GM18502 (cell line): ENCODE data around the gene CHST15.

Source experiments
- ATAC-seq: cut with Tn5 transposase; IDR thresholded peaks from one replicate; pipeline ENCODE4 v1.9.1; 2021; ENCODE audit warnings: mild to moderate bottlenecking; ENCODE audit not compliant: unreplicated experiment, poor library complexity

The CHST15 gene

DNA sequence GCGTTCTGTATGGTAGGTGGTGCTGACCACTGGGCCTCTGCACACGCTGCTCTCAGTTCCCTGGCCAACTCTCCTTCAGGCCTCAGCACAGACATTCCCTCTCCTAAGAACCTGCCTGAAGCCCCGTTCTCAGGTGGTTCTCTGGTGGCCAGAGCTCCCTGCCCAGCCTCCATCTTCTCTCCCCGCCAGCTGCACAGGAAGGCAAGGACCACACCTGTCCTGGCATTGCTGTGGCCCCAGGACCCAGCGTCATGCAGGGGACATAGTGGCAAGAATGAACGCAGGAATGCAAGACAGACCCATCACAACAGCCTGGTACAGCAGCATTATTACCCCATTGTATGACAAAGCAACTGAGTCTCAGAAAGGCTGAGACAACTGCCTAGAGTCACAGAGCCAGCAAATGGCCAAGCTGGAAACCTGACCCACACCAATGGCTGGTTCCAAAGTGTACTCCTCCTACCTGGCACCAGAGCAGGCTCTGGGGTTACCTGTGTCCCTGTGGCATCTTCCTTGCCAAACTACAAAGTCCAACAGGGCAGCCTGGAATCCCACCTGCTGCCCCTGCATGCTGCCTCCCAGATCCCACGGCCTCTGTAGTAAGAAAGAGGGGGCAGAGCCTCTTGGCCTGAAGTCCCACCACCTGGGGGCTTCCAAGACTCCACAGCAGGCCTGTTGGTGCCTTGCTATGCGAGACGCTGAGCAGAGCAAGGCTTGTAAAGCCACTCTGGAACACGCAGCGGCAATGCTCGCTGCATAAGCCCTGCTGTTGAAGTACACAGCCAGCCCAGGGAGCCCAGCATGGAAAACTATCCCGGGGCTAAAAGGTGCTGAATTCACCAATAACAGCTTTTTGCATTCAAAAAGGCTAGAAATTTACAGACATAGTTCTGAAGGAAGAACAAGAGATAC, 73.3 kb downstream of the CHST15 start:
- ATAC-seq, result no peak

DNA sequence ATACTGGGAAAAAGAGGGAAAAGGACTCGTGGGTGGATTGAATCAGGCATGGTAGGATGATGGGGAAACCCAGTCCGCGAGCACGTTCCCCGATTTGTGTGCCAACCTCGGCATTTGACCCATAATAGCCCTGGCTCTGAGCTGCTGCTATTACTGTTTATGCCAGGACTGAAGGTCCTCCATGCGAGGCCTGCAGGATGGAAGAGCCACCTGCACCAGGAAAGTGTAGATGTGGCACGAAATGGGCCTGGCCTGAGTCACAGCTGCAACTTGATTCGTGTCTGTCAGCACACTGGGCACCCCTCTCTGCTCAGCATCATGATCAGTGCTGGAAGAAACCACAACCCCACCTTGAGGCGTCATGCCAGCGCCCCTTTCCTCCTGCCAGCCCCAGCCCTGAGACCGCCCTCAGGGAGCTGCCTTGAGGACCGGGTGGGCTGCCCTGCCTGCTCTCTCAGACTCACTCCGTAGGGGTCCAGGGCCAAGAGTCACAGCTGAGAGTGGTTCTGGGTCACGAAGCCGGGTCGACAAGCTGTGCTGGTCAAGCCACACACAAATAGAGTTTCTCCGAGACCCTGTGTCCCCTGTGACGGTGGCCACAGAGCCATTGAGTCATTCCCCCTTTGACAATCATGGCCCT, 74.4 kb downstream of the CHST15 start:
- no peak for ATAC-seq

DNA sequence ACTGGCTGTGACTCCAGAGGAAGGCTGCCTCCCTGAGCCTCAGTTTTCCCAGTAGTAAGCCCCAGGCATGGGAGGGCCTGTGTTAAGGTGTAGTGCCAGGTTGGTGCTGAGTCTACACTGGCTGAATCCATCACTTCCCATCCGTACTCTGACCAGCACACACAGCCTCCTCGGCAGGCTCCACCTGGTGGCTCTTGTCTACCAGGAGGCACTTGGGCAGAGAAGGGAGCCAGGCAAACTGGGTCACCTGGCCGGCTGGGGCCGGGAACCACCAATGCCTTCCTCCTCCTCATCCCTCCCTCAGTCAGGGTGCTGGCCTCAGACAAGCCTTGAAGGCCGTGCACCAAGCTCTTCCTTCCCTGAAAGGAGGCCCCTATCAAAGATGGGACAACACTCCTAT, 75.7 kb downstream of the CHST15 start:
- no peak for ATAC-seq

DNA sequence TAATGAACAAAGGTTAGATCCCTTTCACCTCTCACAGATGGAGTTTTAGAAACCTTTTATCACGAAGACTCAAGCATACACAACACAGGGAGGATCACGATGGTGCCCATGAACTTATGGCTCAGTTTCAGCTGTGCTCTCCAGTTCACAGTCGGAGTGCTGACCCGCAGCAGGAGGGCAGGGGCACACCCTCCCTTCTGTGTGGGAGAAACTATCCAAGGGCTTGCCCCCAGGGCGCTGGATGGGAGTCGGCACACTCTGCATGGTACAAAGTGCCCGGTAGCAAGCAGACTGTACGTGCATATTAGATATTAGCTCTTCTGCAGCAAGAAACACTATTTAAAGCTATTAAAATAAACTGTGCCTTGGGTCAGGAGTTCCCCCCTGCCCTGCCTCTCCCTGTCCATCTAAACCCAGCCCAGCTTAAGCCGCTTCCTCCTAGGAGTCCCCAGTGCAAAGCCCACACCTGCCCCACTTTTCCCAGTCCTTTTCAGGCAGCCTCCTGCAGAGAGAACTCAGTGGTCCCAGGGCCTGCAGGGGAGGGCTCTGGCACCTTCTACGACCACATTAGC, 76.5 kb downstream of the CHST15 start:
- ATAC-seq, result no peak

DNA sequence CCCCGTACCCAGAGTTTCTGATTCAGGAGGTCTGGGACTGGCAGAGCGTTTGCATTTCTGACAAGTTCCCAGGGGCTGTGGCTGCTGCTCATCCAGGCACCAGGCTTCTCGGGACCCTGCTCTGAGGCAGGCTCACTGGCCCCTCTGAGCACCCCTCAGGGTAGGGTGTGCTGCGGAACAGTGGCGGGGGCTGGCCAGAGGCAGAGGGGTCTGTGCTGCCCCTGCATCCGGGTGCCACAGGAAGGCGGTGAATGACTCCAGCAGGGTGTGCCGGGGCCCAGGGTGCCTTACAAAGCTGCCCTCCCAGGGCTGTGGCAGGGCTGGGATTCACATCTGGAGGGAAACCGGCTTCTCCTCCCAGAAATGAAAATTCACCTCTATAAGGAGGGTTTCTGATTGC, 77.4 kb downstream of the CHST15 start:
- ATAC-seq, result no peak

DNA sequence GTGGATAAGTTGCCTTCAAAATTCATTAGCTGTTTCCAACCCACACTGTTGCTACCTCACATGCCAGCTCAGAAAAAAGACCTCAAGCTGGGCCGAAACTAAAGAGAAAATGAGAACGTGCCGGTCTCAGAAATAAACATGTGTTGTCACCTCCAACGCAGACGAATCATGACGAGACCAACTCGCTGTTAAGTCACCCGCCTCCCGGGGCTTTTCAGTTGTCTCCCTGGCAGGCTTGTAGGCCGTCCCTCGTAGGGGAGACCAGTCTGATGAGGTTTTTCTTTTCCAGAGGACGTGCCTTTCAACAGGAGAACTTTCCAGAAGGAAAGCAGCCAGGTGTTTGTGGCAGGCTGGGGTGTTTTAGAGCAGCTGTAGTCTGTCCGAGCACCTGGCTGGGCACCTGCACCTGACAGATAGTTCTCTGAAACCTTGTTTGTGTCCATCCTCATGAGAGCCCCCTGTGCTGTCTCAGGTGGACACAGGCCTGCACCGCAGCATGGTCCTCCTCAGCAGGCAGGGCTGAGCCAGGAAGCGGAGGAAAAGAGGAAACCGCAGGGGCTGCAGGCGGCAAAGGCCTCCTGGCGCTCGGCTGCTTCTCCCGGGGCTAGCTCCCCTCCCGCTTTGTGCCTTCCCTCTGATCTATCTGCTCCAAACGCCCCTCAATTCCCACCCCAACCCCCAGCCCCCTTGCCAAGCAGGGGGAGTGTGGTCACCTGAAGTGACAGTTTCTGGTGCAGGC, 78.8 kb downstream of the CHST15 start:
- ATAC-seq, result no peak

DNA sequence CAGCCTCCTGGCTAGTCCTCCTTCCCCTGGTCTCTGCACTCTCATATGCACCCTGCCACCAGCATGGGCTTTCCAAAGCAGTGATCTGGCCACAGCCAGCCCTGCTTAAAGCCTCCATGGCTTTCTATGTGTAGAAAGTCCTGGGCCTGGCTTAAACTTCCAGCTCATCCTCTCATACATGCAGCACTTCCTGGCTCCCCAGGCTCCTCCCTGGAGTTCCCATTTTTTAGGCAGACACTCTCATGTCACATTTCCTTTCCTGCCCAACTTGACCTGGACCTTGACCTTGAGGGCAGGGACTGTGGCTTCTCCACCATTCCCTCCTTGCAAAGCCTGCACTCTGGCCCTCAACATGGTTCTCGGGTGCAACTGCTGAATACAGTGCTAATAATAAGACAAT, 79.5 kb downstream of the CHST15 start:
- ATAC-seq, result no peak

DNA sequence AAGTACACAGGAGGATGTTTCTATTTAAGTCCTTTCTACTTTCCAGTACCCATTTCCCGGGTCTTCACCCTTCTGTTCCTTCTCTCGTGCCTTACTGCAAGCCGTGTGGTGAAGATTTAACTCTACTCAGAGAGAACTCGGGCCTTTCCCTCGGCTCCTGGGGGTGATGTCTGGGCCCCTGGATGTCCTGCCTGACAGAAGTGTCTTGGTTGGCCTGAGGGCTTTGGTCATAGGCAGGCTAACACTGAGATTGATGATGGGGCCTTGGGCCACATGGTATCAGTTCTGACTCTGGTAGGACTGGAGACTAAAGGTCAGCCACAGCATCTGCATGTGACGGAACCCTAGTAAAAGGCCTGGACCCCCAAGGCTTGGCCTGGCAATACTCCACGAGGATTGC, 80.4 kb downstream of the CHST15 start:
- no peak for ATAC-seq

DNA sequence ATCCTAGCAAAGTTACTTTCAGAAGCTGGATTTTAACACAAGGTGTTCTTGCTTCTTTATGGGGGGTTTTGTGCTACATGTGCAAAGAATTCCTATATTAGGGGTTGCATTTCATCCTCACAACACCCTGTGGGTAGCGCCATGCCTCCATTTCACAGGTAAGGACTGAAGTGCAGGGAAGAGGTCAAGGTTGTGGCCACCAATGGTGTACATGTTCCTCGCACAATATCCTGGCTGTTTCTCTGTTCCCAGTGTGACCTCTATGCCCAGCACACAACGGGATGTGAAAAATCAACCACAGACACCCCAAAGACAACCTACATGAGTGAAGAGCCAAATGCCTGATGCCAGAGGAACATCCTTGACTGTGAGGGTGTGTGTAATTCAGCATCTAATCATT, 80.8 kb downstream of the CHST15 start:
- no peak for ATAC-seq

DNA sequence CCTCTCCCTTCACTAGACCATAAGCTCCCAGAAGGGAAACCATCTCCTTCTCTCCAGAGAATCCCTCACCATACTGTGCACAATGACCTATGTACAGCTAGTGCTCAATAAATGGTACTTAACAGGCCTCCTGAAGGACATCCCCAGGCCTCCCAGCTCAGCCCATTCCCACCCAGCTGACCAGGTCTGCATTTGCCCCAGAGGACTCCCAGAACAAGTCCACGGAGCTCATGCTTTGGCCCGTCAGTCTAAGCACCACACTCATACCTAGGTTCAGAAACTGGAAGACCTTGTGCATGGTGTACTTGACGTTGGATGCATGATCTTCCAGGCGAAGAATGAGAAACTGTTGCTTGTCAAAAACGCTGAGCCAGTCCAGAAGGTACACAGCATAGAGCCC, 81.3 kb downstream of the CHST15 start:
- no peak for ATAC-seq

DNA sequence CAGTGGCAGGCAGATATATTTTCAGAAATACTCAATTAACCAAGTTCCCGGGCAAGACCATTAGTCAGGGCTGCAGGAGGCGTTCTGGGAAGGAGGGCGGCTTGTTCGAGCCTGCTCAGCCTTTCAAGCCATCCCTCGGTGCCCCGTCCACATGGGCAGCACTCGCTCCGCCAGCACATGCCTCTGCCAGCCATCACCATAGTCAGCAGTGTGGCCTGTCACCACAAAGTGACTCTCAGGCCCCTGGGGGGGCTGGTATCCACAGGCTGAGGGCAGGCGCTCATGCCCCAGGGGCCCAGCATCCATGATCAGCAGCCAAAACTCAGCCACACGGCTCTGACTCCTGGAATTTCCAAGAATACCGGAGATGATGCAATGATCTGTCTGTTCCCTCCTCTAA, 81.9 kb downstream of the CHST15 start:
- ATAC-seq, result no peak

DNA sequence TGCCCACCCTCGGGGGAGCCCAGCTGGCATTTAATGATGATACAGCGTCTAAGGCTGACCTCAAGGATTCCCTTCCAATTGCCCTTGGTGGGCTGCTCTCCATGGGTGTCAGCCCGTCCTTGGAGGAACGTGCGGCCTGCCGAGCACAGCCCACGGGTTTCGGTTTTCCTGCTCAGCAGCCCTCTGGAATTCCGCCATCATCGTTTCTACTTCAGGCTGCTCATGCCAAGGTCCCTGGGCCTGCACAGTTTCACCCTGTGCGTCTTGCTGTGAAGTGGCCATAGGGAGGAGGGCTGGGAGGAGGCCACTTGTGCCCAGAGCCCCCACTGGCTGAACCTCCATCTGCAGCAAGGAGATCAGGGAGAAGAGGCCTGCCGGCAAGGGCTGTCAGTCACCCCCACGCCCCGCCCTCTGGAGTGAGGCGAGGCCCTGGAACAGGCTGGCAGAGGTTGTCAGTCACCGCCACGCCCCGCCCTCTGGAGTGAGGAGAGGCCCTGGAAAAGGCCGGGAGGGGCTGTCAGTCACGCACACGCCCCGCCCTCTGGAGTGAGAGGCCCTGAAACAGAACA, 82.8 kb downstream of the CHST15 start:
- ATAC-seq, result no peak

DNA sequence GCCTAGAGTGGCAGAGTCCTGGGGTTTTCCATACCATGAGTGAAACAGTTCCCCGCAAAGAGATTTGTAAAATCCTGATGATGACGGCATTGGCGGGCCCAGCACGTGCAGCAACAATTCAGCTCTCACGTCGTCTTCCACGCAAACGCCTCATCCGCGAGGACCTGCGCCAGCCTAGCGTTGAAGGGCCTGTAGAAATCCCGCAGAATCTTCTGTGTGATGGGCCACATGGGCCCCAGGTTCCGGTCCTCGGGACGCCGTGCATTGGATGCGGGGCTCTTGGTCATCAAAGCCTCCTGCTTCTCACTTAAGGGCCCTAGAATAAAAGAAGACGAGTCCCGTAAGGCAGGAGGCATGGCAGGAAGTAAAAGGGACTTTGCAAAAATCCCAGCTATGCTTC, 83.4 kb downstream of the CHST15 start:
- ATAC-seq, result no peak

DNA sequence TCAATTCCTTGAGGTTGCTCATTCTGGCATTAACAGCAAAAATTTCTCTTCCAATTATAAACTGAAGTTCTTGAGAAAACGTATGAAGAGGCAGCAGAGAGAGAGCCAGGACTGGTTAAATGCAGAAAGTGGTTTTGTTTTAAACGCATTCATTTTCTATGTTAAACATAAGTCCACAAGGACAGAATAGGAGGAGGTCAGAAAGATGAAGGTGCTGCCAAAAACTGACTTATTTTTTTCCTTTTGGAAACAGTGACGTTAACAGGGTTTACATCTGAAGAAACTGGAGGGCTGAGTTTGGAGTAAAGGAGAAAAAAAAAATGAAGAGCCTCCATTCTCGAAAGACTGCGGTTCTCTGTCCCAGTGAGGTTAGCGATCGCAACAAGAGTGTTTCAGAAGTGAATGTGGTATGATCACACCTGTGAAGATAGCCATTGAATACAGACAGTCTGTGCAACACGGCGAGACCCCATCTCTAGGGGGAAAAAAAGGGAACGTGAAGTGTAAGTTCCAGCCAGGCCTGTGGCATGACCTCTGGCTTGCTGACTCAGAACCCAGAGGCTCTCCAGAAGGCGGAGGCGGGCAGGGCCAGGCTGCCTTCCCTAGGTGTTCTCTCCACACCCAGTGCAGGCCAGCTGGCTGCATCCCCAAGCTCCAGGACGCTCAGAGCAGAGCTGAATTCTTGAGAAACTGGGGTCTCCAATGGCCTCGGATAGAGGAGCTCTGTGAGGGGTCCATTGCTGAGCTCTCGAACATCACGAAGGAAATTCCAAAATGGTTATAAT, 84.0 kb downstream of the CHST15 start:
- ATAC-seq, result no peak

DNA sequence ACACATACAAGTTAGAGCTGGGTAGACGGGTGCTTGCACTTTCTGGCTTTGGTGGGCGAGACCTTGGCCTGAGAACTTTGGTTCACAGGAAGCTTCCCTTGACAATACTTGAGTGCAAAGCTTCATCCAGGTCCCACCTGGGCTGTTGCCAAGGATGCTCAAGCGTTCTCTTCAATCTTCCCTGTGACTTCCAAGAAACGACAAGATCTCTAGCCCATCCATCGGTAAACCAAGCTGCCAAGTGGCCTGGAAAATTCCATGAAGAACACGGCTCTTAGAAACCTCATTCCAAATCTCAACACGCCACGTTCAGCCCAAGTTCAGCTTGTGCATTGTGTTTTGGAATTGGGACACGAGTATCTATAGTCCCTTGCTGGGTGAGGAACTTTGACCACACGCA, 84.7 kb downstream of the CHST15 start:
- no peak for ATAC-seq

DNA sequence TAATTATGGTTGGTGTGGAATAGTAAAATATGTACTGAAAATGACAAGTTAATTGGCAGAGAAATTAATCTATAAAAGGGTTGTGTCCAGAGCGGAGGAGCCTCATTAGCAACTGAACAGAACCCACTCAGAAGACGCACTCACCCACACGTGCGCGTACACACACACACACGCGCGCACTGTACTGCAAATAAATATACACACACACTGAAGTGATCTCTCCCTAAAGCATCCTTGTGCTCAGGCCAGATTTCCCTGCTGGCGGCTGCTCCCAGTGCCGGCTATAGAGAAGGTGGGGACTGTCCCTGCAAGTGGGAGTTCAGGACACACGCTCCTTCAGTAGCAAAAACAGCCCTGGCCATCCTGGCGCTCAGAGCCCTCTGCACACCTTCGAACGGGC, 85.2 kb downstream of the CHST15 start:
- no peak for ATAC-seq

DNA sequence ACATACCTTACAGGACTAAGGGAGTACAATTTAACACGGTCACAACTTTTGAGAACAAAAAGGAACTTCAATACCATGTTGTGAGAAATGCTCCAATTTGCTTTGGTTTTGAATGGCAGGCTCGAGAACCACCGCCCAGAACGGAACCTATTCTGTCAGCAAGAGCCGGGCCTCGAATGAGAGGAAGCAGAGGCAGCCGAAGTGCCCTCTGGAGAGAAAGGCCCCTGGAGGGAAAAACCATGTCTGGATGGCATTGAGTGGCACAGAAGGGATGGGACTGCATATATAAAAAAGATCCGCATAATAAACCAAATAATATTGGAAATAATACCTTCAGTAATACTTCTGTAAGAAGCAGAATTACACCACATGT, 85.6 kb downstream of the CHST15 start:
- ATAC-seq, result no peak

DNA sequence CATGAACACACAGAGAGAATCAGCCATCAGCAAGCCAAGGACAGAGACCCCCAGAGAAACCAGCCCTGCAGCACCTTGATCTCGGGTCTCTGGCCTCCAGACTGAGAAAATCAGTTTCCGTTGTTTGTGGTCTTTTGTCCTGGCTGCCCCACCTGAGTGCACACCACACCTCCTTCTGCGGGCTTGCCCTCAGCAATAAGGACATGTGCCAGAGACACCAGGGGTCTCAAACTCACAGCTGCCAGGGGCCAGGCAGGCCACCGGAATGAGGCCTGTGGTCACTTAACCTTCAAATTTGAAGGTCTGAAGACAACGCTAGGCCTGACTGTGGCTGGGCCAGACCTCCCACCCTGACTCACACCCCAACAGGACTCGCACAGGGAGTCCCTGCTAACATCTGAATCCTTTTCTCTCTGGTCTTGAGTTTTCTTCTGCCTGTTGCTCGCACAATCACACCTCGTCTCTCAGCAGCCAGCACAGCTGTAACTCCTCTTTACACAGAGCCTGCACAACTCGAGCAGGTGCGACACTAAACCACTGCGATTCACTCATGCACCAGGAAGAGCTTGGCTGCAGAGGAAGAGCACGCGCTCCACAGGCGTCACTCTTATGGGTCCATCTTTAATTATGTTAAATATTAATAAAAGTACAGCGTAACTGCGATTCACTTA, 86.2 kb downstream of the CHST15 start:
- ATAC-seq, result no peak

DNA sequence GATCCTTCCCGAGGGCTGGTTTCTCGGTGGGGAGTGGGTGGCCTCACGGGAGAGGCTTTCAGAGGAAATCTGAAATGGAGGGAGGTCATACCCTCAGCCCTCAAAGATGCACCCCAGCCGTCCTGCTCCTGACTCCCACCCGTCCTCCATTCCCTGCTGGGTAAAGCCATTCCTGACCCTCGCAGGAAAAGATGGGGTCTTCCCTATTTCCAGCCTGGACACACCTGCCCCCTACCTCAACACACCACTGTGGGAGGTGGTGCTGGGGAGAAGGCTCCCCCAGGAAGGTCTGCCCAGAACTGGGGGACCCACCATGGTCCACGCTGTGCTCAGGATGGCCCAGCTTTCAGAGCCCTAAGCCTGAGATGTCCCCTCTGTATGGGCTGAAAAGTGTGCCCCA, 86.9 kb downstream of the CHST15 start:
- ATAC-seq, result no peak
